Testis (tissue), 2 donors: Measurements from ENCODE around the gene ERVV-1.

Experiments used
- CTCF ChIP-seq, 3 experiments: fragments of 450-650 bp in 2 of 3; fragments of 200-600 bp in 1 of 3; sonication (generic) in 1 of 3; IDR thresholded peaks; one replicate each; pipeline ENCODE4 v1.5.1; 2016 to 2019; ENCODE audit warnings: antibody characterized with exemption in 3 of 3, mild to moderate bottlenecking in 2 of 3, moderate library complexity in 1 of 3
- POLR2A ChIP-seq: fragments of 450-650 bp; IDR thresholded peaks from one replicate; pipeline ENCODE4 v1.6.1; 2017; ENCODE audit warnings: antibody characterized with exemption, mild to moderate bottlenecking, moderate library complexity

- TF ChIP-seq POLR2A (no peak), CTCF (IDR thresholded peaks at IDR 0.05) (no peak)
Measured at GRCh38 chr19:53019684-53020083, 6.0 kb downstream of the ERVV-1 start.
